Stimulated activated CD8-positive, alpha-beta memory T cell treated with anti-CD3 and anti-CD28 coated beads, Interleukin-12 subunit alpha, Interleukin-12 subunit beta, amount 100 ng/mL, for 1 hour (primary cell): ENCODE results near the gene CD244.

Source experiments
- DNase-seq: peaks from one replicate; pipeline ENCODE4 v3.0.0-alpha.2; 2020; ENCODE audit warnings: low read depth

CD244 gene

DNA sequence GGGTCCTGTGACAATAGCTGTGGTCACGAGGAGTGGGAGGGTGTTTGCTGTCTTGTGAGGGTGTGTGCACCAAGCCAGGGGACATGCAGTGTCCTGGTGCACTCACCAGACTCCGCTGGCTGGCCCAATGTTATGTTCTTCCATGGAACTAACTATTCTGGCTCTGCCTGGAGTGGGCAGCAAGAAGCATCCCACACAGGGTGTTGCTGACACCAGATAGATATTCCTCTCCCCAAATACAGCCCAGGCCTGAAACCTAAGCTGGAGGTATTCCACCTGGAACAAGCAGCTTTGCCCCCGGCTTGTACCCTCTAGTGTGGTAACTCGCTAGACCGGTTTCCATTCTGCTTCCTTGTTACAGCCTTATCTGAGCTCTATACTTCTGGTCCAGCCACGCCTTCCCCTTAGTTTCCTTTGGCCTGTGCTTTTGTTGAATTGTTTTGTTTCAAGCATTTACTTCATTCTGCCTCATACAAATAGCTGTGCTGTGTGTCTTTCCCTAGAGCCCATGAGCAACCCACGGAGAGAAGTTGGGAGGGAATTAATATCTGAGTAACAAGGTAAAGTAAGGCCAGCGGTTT lies 81.4 kb downstream of the CD244 start:
- DNase-seq: no peak

DNA sequence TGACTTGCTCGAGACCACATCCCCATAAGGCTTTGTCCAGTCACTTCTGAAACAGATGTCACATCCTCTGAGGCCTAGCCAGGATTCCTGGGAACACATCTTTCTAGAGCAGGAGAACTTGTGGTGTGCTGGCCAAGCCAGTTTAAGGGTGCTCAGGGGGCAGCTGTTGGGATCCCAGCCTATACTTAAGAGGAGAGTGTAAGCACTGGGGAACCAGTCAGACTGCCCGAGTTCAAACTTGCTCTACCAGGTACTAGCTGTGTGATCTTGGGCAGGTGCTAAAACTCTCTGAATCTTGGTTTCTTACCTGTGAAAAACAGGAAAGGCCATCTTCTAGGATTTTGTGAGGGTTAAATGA lies 82.3 kb downstream of the CD244 start:
- no peak for DNase-seq
